HG03175 (cell line): ENCODE measurements around the gene AFAP1L1.

Experiments
- ATAC-seq: cut with Tn5 transposase; IDR thresholded peaks from one replicate; pipeline ENCODE4 v1.9.1; 2021; ENCODE audit warnings: mild to moderate bottlenecking, moderate library complexity; ENCODE audit not compliant: unreplicated experiment

AFAP1L1 gene

DNA sequence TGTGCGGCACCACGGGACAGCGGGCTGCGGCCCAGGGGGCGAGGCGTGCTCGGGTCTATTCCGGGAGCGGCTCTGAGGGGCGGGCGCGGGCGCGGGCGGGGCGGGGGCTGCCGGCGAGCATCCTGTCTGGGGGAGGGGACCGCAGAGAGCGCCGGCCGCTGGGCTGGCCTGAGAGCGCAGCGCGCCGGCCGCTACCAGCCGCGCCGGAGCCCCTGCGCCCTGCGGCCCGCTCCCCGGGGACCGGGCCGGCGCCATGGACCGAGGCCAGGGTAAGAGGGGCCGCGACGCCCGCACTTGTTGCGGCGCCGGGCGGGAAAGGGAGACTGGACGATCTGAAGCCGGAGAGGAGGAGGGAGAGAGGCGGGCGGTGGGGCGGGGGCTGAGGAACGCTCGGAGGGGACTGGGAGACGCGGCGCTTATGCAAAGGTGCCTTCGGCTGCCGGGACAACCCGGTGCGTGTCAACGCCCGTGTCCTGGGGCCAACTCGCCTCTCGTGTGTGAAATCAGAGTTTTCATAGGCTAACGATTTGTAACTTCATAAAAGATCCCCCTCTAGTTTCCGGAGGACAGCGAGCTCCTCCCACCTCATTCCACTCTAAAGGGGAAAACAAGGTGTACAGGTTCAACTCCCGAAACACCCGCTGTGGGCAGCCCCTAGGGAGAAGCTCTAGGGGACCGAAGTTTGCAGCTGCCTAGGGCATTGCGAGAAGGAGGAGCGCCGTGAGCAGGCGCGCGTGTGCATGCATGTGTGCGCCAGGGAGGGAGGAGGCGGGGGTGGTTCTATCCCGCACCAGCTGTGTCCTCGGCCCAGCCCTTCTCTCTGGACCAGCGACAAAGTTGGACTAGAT, at the start of gene AFAP1L1:
TSS of gene AFAP1L1 (plus strand) at position 144 of the 848 bp plus-strand sequence. CDS start at position 254, 110 bp downstream.
- no peak for ATAC-seq

GRCh38 chr5:149223081-149223848, 48.4 kb upstream of the AFAP1L1 start:
- no peak for ATAC-seq

- no peak for ATAC-seq
Measured at GRCh38 chr5:149224282-149224681, 47.4 kb upstream of the AFAP1L1 start.

GRCh38 chr5:149227168-149227826, 44.4 kb upstream of the AFAP1L1 start:
- no peak for ATAC-seq

DNA sequence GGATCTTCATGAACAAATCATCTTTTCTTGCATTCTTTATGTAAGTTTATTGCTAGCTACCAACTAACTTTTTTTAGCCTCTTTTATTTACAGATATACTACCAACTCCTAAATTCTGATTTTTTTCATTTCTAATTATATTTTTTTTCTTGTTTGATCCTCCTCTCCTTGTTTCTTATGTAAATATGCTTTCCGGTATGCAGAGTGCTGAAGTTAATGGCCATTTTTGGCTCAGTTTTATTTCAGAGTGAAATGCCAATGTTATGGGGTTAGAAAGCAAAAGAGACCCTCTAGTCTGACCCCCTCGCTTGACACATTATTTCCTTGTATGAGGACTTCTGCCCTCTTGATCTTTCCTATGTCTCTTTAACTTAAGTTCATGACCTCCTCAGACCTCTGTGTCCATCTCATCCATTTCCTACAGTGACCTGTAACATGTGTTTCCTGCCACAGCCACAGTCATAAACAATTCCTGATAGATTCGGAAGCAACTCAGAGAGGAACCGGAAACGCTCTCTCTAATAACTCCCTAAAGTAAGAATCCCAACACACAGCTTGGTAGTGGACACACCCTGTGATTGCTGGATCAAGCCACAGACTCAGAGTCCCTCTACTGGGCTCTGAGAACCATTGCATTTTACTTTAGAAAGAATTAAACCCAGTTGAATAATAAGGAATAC, 42.9 kb upstream of the AFAP1L1 start:
- ATAC-seq = no peak

- ATAC-seq = no peak
Measured at GRCh38 chr5:149229298-149229937, 42.2 kb upstream of the AFAP1L1 start.

DNA sequence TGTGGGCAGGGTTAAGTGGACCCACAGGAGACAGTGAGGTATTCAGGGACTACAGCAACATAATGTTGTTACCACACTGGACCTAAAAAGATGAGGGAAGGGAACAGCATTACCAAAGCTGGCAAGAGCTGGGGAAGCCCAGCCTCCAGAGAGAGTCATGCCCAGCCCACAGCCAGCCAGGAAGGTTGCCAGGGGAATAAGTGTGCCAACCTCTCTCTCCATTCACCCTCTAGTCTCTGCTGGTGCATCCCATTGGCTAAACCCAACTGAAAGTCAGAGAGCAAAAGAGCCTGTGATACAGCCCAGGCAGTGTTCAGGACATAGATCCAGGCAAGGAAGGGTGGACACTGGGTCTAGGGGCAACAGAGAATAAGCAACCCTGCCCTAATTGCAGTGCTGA, 35.8 kb upstream of the AFAP1L1 start:
- ATAC-seq = no peak

- ATAC-seq = no peak
Measured at GRCh38 chr5:149237662-149238061, 34.0 kb upstream of the AFAP1L1 start.

GRCh38 chr5:149238540-149238939, 33.1 kb upstream of the AFAP1L1 start:
- ATAC-seq = no peak

DNA sequence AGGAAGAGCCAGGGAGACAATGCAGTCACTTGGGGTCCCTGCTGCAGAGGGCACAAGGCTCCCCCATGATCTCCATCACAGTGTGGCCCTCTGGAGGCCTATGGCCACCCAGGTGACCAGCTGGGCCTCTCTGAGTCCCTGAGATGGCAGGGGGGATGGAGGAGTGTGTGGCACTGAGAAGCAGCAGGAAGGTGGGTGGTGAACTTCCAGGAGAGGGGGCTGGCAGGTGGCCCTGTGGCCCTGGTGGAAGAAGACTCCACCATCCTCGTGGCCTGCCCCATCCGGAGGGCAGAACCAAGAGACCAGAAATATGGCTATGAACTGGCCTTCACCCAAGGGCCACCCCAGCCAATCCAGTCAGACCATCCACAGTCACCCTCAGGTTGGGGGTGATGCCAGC, 31.7 kb upstream of the AFAP1L1 start:
- no peak for ATAC-seq

- ATAC-seq = no peak
Measured at GRCh38 chr5:149240354-149240998, 31.2 kb upstream of the AFAP1L1 start.

DNA sequence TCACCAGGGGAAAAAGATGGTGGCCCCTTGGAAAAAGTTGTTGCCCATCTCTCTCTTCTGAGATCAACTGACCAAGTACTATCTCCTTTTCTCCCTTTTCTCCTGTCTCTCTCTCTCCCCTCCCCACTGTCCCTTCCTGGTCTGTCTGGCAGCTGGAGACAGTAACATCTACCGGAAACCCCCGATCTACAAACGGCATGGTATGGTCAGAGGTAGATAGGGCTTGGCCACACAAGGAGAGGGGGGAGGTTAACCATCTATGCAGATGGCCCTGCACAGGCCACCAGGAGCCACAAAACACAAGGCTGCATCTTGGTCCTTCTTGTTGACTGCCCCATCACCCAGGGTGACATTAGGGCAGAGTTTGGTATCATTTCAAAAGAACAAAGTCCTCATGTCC, 29.3 kb upstream of the AFAP1L1 start:
- ATAC-seq = no peak

DNA sequence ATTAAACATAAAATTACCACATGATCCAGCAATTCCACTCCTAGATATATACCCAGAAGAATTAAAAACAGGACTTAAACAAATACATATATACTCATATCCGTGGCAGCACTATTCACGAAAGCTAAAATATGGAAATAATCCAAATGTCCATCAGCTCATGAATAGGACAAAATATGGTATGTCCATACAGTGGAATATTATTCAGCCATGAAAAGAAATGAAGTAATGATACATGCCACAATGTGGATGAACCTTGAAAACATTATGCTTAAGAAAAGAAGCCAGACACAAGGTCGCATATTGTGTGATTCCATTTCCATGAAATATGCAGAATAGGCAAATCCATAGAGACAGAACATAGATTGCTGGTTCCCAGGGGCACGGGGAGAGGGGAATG, 24.8 kb upstream of the AFAP1L1 start:
- no peak for ATAC-seq

DNA sequence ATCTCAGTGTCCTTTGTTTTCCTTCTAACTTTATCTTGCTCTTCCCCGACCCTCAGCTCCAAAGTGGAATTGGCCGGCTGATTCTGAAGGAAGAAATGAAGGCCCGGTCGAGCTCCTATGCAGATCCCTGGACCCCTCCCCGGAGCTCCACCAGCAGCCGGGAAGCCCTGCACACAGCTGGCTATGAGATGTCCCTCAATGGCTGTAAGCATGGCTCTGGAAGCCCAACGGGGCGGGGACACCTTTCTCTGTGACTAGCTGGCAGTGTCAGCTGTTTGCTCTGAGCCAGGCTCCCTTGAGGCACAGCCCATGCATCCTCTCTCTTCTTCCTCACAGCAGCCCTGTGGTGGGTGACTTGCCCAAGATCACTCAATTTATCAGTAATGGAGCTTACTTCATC, 23.9 kb upstream of the AFAP1L1 start:
- no peak for ATAC-seq

DNA sequence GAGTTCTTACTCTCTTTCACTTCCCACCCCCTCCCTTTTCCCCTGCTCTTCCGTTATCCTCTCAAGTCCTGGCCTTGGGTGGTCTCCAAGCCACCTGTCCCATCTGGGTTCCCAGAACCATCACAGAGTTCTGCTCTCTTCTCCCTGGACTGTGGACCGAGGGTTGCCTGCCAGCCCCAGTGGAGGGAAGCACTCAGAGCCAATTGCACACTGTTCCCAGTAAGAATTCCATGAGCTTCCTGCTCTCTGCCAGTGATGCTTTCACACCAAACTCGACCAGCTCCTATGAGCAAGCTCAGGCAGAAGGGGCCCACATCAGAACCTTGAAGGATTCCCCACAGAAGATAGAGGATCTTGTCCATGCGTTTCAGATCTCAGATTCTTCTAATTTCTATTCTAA, 20.1 kb upstream of the AFAP1L1 start:
- ATAC-seq = no peak

DNA sequence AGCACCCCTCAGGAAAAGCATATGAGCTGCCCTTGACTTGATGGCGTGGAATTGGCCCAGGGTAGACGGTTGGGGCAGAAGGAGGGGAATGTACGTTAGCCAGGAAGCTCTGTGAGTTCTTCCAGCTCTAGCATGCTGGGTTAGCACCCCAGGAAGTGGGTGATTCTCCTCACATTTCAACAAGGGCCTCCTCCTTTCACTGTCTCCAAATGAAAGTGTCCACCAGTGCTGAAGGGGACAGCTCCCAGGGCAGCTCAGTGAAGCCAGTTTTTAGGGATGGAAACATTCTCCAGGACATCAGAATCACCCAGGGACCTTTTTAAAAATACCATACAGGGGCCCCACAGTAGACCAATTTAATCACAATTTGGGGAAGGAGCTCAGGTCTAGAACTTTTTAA, 17.2 kb upstream of the AFAP1L1 start:
- ATAC-seq = no peak

- ATAC-seq = no peak
Measured at GRCh38 chr5:149256451-149256850, 15.2 kb upstream of the AFAP1L1 start.

DNA sequence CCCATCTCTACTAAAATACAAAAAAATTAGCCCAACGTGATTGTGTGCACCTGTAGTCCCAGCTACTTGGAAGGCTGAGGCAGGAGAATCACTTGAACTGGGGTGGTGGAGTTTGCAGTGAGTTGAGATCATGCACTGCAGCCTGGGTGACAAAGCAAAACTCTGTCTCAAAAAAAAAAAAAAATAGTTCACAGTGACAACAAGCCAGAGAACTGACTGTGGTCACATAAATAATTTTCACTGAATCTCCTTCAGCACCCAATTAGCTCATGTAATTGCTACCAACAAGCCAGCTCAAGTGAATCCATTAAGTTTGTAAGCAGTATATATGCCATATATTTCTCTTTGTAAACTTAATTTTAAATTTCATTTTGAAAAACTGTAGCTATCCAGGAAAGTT, 14.5 kb upstream of the AFAP1L1 start:
- no peak for ATAC-seq

DNA sequence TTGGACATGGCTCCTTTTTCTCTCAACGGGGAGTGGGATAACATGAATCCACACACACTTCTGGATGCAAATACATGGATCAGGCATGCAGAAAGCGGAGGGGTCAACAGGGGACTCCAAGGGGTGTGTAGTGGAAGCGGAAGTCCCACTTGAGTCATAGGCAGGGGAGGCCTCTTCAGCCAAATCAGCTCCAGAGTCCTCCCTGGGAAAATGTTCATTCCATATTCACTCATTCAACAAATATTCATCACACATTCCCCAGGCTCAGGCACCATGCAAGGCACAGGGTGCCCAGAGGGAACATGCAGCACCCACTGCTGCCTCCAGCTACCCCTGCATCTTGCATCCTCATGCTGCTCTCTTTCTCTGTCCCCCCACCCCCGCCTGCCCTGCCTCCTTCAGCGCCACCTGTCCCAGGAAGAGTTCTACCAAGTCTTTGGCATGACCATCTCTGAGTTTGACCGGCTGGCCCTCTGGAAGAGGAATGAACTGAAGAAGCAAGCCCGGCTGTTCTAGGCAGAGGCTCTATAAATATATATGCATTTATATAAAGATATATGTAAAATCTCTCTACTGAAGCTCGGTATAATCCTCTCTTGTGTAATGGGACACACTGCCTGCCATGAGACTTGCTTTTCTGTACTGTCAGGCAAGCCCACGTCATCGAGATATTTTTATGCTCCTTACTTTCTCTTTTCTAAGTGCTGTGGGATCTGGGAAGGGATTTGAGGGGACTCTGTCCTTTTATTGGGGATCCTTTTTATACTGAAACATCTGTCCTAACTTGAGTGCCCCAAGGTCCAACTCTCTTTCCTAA, 13.6 kb upstream of the AFAP1L1 start:
- no peak for ATAC-seq
